Neural progenitor cell (in vitro differentiated cells): ENCODE measurements around the gene SKAP2. TPM values are rescaled to one million over a fixed set of nuclear protein-coding genes. Genes with fewer than 3 reads are reported as not detected.

Experiments used
- DNase-seq: peaks from one replicate; pipeline ENCODE4 v3.0.0-alpha.2; 2016; ENCODE audit warnings: low spot score
- H2AFZ ChIP-seq: fragments of 200-600 bp; sonication (generic); replicated peaks from 2 replicates; pipeline ENCODE4 v1.6.1; 2016; ENCODE audit warnings: antibody characterized with exemption
- H3F3A ChIP-seq: fragments of 200-600 bp; sonication (generic); 2 replicates; pipeline ENCODE4 v1.6.1; 2016; ENCODE audit warnings: antibody characterized with exemption, low read depth
- H3K27ac ChIP-seq: fragments of 200-600 bp; sonication (generic); 2 replicates; pipeline ENCODE4 v1.5.1; 2016; ENCODE audit warnings: mild to moderate bottlenecking
- H3K27me3 ChIP-seq: fragments of 200-600 bp; sonication (generic); 2 replicates; pipeline ENCODE4 v1.6.1; 2016; ENCODE audit warnings: mild to moderate bottlenecking, moderate library complexity
- H3K36me3 ChIP-seq: fragments of 200-600 bp; sonication (generic); 2 replicates; pipeline ENCODE4 v1.5.1; 2016
- H3K4me1 ChIP-seq: fragments of 200-600 bp; sonication (generic); 2 replicates; pipeline ENCODE4 v1.6.1; 2016; ENCODE audit warnings: mixed run types
- H3K4me2 ChIP-seq: fragments of 200-600 bp; sonication (generic); 2 replicates; pipeline ENCODE4 v1.6.1; 2016
- H3K4me3 ChIP-seq: fragments of 200-600 bp; sonication (generic); 2 replicates; pipeline ENCODE4 v1.5.1; 2016
- H3K79me2 ChIP-seq: fragments of 200-600 bp; sonication (generic); 2 replicates; pipeline ENCODE4 v1.6.1; 2016; ENCODE audit warnings: low read depth
- H3K9ac ChIP-seq: fragments of 200-600 bp; sonication (generic); 2 replicates; pipeline ENCODE4 v1.6.1; 2016
- H3K9me3 ChIP-seq: fragments of 200-600 bp; sonication (generic); 2 replicates; pipeline ENCODE4 v1.5.1; 2016; ENCODE audit warnings: low read depth
- H4K20me1 ChIP-seq: fragments of 200-600 bp; sonication (generic); 2 replicates; pipeline ENCODE4 v1.6.1; 2016; ENCODE audit warnings: low read depth
- H3K27ac Mint-ChIP-seq: 3 replicates; pipeline ENCODE4 v1.8.0; 2021; ENCODE audit warnings: mixed read lengths
- H3K27me3 Mint-ChIP-seq: 2 replicates; pipeline ENCODE4 v1.8.0; 2022; ENCODE audit warnings: low read depth, mild to moderate bottlenecking, inconsistent platforms, moderate library complexity, mixed read lengths; ENCODE audit not compliant: insufficient read depth
- H3K36me3 Mint-ChIP-seq: 3 replicates; pipeline ENCODE4 v1.8.0; 2021; ENCODE audit warnings: mixed read lengths
- H3K4me1 Mint-ChIP-seq: 3 replicates; pipeline ENCODE4 v1.8.0; 2021; ENCODE audit warnings: mixed read lengths
- H3K4me3 Mint-ChIP-seq: 3 replicates; pipeline ENCODE4 v1.8.0; 2021; ENCODE audit warnings: mild to moderate bottlenecking, moderate library complexity, mixed read lengths
- H3K9me3 Mint-ChIP-seq: 3 replicates; pipeline ENCODE4 v1.8.0; 2020; ENCODE audit warnings: mixed read lengths
- EZH2 ChIP-seq: fragments of 200-600 bp; sonication (generic); IDR thresholded peaks from 2 replicates; pipeline ENCODE4 v1.6.1; 2017; ENCODE audit warnings: antibody characterized with exemption, mild to moderate bottlenecking, moderate library complexity
- EZH2phosphoT487 ChIP-seq: fragments of 200-600 bp; sonication (generic); IDR thresholded peaks from 2 replicates; pipeline ENCODE4 v1.6.1; 2017; ENCODE audit warnings: antibody characterized with exemption
- total RNA-seq: library from RNA; depleted of rRNA; stranded (reverse); fragments of >200 nt; gene quantifications from 2 replicates; pipeline ENCODE4 v1.2.3, GENCODE V29; 2015; ENCODE audit warnings: low replicate concordance
- TF ChIP-seq, protein P1 (sequence below): fragments of 200-600 bp; sonication (generic); IDR thresholded peaks from 2 replicates; pipeline ENCODE4 v1.5.1; 2017; ENCODE audit warnings: antibody characterized with exemption, mild to moderate bottlenecking

The SKAP2 gene
- total RNA-seq, 1 donor from 2014 or later: 6.3 TPM

DNA sequence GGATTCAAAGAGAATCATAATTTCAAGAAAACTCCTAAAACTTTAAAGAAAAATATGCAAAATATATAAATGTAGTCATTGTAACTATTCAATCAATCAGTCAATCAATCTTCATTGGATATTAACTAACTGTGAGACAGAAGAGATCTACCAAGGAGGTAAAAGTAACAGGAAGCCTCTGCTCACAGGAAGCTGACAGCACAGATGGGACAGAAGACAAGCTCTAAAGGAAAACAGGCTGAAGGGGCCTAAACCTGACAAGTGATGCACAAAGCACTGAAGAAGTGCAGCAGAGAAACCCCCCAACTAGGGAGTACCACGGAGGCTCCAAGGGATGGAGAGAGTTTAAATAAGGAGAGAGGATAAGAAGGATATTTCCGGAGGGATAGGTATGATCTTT, 173.0 kb downstream of the SKAP2 start:
- H3K27me3 Mint-ChIP-seq: no peaks in the 10 kb centered on the region
- no peak overlapping the region for H3K4me2 ChIP-seq
- H3K9me3 ChIP-seq: no peaks in the 10 kb centered on the region
- DNase-seq: no peak
- no peaks in the 10 kb centered on the region for H3K9me3 Mint-ChIP-seq
- no peaks in the 10 kb centered on the region for H4K20me1 ChIP-seq
- no peaks in the 10 kb centered on the region for H3K27me3 ChIP-seq
- H3K27ac Mint-ChIP-seq: no peak overlapping the region
- H2AFZ ChIP-seq: peak overlapping the region; percentile 59
- H3K27ac ChIP-seq: no peak overlapping the region
- no peaks in the 10 kb centered on the region for H3F3A ChIP-seq
- H3K9ac ChIP-seq: no peak overlapping the region
- H3K4me1 ChIP-seq: peaks cover 10% of the 10 kb centered on the region
- TF ChIP-seq EZH2phosphoT487: no peak
- TF ChIP-seq EZH2: no peak
- TF ChIP-seq, protein P1, sequence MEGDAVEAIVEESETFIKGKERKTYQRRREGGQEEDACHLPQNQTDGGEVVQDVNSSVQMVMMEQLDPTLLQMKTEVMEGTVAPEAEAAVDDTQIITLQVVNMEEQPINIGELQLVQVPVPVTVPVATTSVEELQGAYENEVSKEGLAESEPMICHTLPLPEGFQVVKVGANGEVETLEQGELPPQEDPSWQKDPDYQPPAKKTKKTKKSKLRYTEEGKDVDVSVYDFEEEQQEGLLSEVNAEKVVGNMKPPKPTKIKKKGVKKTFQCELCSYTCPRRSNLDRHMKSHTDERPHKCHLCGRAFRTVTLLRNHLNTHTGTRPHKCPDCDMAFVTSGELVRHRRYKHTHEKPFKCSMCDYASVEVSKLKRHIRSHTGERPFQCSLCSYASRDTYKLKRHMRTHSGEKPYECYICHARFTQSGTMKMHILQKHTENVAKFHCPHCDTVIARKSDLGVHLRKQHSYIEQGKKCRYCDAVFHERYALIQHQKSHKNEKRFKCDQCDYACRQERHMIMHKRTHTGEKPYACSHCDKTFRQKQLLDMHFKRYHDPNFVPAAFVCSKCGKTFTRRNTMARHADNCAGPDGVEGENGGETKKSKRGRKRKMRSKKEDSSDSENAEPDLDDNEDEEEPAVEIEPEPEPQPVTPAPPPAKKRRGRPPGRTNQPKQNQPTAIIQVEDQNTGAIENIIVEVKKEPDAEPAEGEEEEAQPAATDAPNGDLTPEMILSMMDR: no peak
- no peak overlapping the region for H3K4me3 Mint-ChIP-seq
- H3K36me3 Mint-ChIP-seq: no peaks in the 10 kb centered on the region
- H3K36me3 ChIP-seq: no peaks in the 10 kb centered on the region
- H3K4me1 Mint-ChIP-seq: peaks cover 11% of the 10 kb centered on the region
- H3K4me3 ChIP-seq: no peak overlapping the region
- H3K79me2 ChIP-seq: no peaks in the 10 kb centered on the region

DNA sequence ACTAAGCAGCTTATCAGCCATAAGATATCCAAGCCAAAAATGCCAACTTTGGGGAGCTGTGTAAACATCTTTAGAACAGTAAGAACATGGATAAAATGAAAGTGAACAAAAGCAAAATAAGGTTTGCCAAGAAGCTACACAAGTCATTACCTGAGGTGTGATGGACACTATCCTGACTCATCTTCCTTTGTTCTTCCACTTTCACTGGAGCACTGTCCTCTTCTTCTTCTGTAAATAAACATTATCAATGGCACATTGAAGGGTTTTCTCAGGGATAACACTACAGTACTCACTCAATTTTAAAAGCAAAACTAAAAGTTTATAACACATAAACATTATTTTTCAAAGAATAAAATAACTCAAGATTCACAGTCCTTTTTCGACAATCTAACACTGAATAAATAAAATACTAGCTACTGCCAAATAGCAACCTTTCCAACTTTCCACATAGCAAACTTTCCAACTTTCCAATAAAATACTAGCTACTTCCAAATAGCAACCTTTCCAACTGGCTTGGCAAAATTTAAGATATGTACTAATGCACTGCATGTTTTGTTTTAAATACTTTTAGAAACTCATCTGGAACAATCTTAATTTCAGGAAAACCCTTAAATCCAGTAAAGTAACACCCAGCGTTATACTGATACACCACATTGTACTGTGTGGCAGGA, 174.1 kb downstream of the SKAP2 start:
- Histone ChIP-seq H3K27ac (no peak overlapping the region), H3K9ac (no peak overlapping the region), H3K4me3 (no peak overlapping the region), H3K79me2 (no peaks in the 10 kb centered on the region), H3K4me1 (peaks cover 10% of the 10 kb centered on the region), H3F3A (no peaks in the 10 kb centered on the region), H3K9me3 (no peaks in the 10 kb centered on the region), H3K27me3 (peaks cover 5% of the 10 kb centered on the region), H2AFZ (no peak overlapping the region), H4K20me1 (no peaks in the 10 kb centered on the region), H3K4me2 (no peak overlapping the region), H3K36me3 (no peaks in the 10 kb centered on the region)
- Mint-ChIP-seq H3K36me3 (no peaks in the 10 kb centered on the region), H3K4me3 (no peak overlapping the region), H3K9me3 (no peaks in the 10 kb centered on the region), H3K4me1 (peaks cover 11% of the 10 kb centered on the region), H3K27ac (no peak overlapping the region), H3K27me3 (no peaks in the 10 kb centered on the region)
- TF ChIP-seq, protein P1: no peak
- TF ChIP-seq EZH2 (no peak), EZH2phosphoT487 (no peak)
- DNase-seq: no peak

DNA sequence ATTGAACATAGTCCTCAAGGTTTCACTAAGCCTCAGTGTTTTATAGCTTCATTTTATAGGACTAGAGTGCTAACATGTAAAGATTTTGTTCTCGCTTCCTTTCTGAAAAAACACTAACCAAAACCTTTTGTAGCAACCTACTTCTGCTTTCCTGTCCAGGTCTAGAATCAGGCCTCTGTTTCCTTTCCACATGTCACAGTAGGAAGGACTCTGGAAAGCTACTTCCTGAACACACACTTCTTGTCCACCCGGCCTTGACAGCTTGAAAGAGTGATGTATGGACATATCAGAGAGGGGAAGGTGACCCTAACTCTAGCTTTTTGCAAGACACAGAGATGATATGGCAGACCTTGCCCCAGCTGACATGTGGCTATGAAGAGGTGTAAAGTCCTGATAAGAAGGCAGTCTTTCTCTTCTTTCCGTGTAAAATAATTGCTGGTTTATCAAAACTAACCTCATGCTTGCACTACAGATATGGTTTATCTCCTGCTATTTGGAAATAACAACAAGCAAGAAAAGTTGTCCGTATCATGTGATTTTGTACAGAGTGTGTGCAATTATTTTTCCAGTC, 175.4 kb downstream of the SKAP2 start:
- Histone ChIP-seq H4K20me1 (no peaks in the 10 kb centered on the region), H3F3A (no peaks in the 10 kb centered on the region), H2AFZ (no peak overlapping the region), H3K4me1 (peaks cover 10% of the 10 kb centered on the region), H3K9me3 (no peaks in the 10 kb centered on the region), H3K4me3 (no peak overlapping the region), H3K79me2 (no peaks in the 10 kb centered on the region), H3K9ac (no peak overlapping the region), H3K36me3 (no peaks in the 10 kb centered on the region), H3K27me3 (peaks cover 16% of the 10 kb centered on the region), H3K27ac (no peak overlapping the region), H3K4me2 (no peak overlapping the region)
- H3K27ac Mint-ChIP-seq: no peak overlapping the region
- TF ChIP-seq EZH2phosphoT487: no peak
- TF ChIP-seq EZH2: no peak
- TF ChIP-seq, protein P1: no peak
- no peaks in the 10 kb centered on the region for H3K27me3 Mint-ChIP-seq
- no peak for DNase-seq
- no peaks in the 10 kb centered on the region for H3K9me3 Mint-ChIP-seq
- no peaks in the 10 kb centered on the region for H3K36me3 Mint-ChIP-seq
- no peak overlapping the region for H3K4me3 Mint-ChIP-seq
- H3K4me1 Mint-ChIP-seq: peaks cover 11% of the 10 kb centered on the region
